Lung (tissue), 16 donors: ENCODE results near the gene STK35. TPM values are rescaled to one million over a fixed set of nuclear protein-coding genes. Genes with fewer than 3 reads are reported as not detected.

Experiments
- ATAC-seq: fragments of 200-7000 bp; cut with Tn5 transposase; one replicate; pipeline ENCODE4 v1.9.1; 2020; ENCODE audit warnings: moderate number of reproducible peaks; ENCODE audit not compliant: insufficient read depth, low FRiP score
- DNase-seq, 3 donors: peaks; one replicate each; pipeline ENCODE4 v3.0.0-alpha.2; 2013 to 2017
- H3K27ac ChIP-seq, 2 donors: one replicate each; pipeline ENCODE4 v1.5.1; 2013; ENCODE audit warnings: mild to moderate bottlenecking in 2 of 2, moderate library complexity in 2 of 2, control low read depth in 1 of 2, inconsistent platforms in 1 of 2, low read depth in 1 of 2, low read length in 1 of 2
- H3K27me3 ChIP-seq, 3 donors: one replicate each; pipeline ENCODE4 v1.5.1; 2013; ENCODE audit warnings: low read length in 2 of 3; ENCODE audit not compliant: control insufficient read depth in 3 of 3, insufficient read depth in 3 of 3
- H3K36me3 ChIP-seq, 4 donors: one replicate each; pipeline ENCODE4 v1.5.1; 2013; ENCODE audit warnings: low read length in 4 of 4, mild to moderate bottlenecking in 1 of 4, moderate library complexity in 1 of 4; ENCODE audit not compliant: control insufficient read depth in 4 of 4, insufficient read depth in 4 of 4
- H3K4me1 ChIP-seq, 5 donors: one replicate each; pipeline ENCODE4 v1.5.1; 2013; ENCODE audit warnings: low read length in 5 of 5, mild to moderate bottlenecking in 2 of 5, moderate library complexity in 1 of 5; ENCODE audit not compliant: control insufficient read depth in 5 of 5, insufficient read depth in 5 of 5
- H3K4me3 ChIP-seq: one replicate; pipeline ENCODE4 v1.5.1; 2013; ENCODE audit warnings: mild to moderate bottlenecking, control low read depth, moderate library complexity
- H3K9ac ChIP-seq, 2 donors: one replicate each; pipeline ENCODE4 v1.5.1; 2013; ENCODE audit warnings: low read length in 2 of 2, control low read depth in 1 of 2; ENCODE audit not compliant: insufficient read depth in 1 of 2
- H3K9me3 ChIP-seq, 4 donors: one replicate each; pipeline ENCODE4 v1.5.1; 2013; ENCODE audit warnings: low read length in 3 of 4, mild to moderate bottlenecking in 1 of 4, moderate library complexity in 1 of 4; ENCODE audit not compliant: control insufficient read depth in 4 of 4, insufficient read depth in 3 of 4
- CTCF ChIP-seq: IDR thresholded peaks from 2 replicates; pipeline ENCODE4 v1.5.1; 2012; ENCODE audit warnings: mild to moderate bottlenecking; ENCODE audit errors: control extremely low read depth, extremely low read depth
- WGBS, 2 donors: extraction: QIAGEN DNeasy Blood & Tissue Kit; methylation state at CpG; one replicate each; pipeline ENCODE4 v1.1.7; 2013; 5-methylcytosine and 5-hydroxymethylcytosine counted together
- long read RNA-seq, 5 donors: transcript quantifications; one replicate each; lab custom pipeline, GENCODE V29; 2026
- polyA plus RNA-seq, 2 donors: library from polyadenylated mRNA; stranded (reverse); fragments of 200-250 nt; gene quantifications; one replicate each; pipeline ENCODE4 v1.2.1, GENCODE V29; 2013
- total RNA-seq, 2 donors: library from RNA; depleted of rRNA in 1 of 2; stranded (reverse); fragments of >200 nt in 1 of 2; gene quantifications; one replicate each; pipeline ENCODE4 v1.2.1, GENCODE V29; 2014 to 2021
- donor health status: control.
- donor health status: control.
- donor health status: Bipolar disorder and iron deficiency.
- donor health status: healthy.
- donor health status: DM: yes; HTN: yes; CAD: no.

Gene STK35
- total RNA-seq = 10 to 100 TPM; 18.2 to 24.2 TPM
- polyA plus RNA-seq = 1 to 10 TPM; 5.8 to 6.8 TPM
- long read RNA-seq, donor 1, full-length matches to known transcripts = 1 of 1 reads
- long read RNA-seq, donor 1, partial matches to known transcripts = 0 of 1 reads
- long read RNA-seq, donor 1, other reads (novel, unspliced or antisense) = 0 of 1 reads
- long read RNA-seq, donor 2 = 0 reads
- long read RNA-seq, donor 3 = 0 reads
- long read RNA-seq, donor 4 = 0 reads
- long read RNA-seq, donor 5 = 0 reads

- H3K36me3 ChIP-seq = peaks cover 0 to 6% (median 2%) of the 10 kb centered on the region in 4 donors
Observed at GRCh38 chr20:2101057-2101864, at the start of gene STK35. Gene STK35 (plus strand): TSS chr20:2101827. CDS start chr20:2101882, 55 bp downstream.

GRCh38 chr20:2051946-2052345 is 49.7 kb upstream of the STK35 start:
- peaks cover 3 to 20% (median 3%) of the 10 kb centered on the region in 3 donors for H3K27me3 ChIP-seq
- peaks cover 0 to 18% (median under 1%) of the 10 kb centered on the region in 4 donors for H3K9me3 ChIP-seq
- WGBS, 2 donors = 40 to 47% methylated on average over 2 of the region's 2 CpGs
- DNase-seq (no peak), ATAC-seq (no peak)
- H3K36me3 ChIP-seq = no peaks in the 10 kb centered on the region
- no peak for TF ChIP-seq CTCF
- H3K4me3 ChIP-seq = no peak overlapping the region
- no peak overlapping the region for H3K9ac ChIP-seq
- H3K4me1 ChIP-seq = peaks cover 0 to 1% (median 0%) of the 10 kb centered on the region in 5 donors
- H3K27ac ChIP-seq = no peak overlapping the region

More at GRCh38 chr20:2101057-2101864, at the start of gene STK35:
- peak in 1 of 3 donors; percentile 77 for DNase-seq
- peak within 1 kb of the TSS; percentile 88 for H3K4me3 ChIP-seq
- H3K9me3 ChIP-seq = no peaks in the 10 kb centered on the region
- H3K4me1 ChIP-seq = peaks cover 0 to 28% (median 20%) of the 10 kb centered on the region in 5 donors
- ATAC-seq = peak; percentile 38
- WGBS, 2 donors = 2% methylated on average over 32 of the region's 32 CpGs
- H3K27me3 ChIP-seq = no peaks in the 10 kb centered on the region
- peak within 1 kb of the TSS; percentile 96 to 99 for H3K9ac ChIP-seq
- TF ChIP-seq CTCF = no peak
- peak within 1 kb of the TSS; percentile 99 to 100 for H3K27ac ChIP-seq

GRCh38 chr20:2052741-2053140 is 48.9 kb upstream of the STK35 start:
- Histone ChIP-seq H3K36me3 (no peaks in the 10 kb centered on the region), H3K9ac (no peak overlapping the region), H3K27me3 (peaks cover 3 to 21% (median 3%) of the 10 kb centered on the region in 3 donors), H3K4me1 (peaks cover 0 to 1% (median 0%) of the 10 kb centered on the region in 5 donors), H3K4me3 (no peak overlapping the region), H3K27ac (no peak overlapping the region), H3K9me3 (peaks cover 0 to 18% (median under 1%) of the 10 kb centered on the region in 4 donors)
- DNase-seq = no peak
- no peak for ATAC-seq
- TF ChIP-seq CTCF = no peak
- WGBS, 2 donors = 56 to 78% methylated on average over 1 of the region's 1 CpG
